GM21529 (cell line): ENCODE data around the gene HOOK2.

Source experiments
- ATAC-seq: cut with Tn5 transposase; IDR thresholded peaks from one replicate; pipeline ENCODE4 v1.9.1; 2021; ENCODE audit not compliant: unreplicated experiment

The HOOK2 gene

GRCh38 chr19:12793290-12794195, 18.2 kb upstream of the HOOK2 start:
- peak; percentile 21 for ATAC-seq

GRCh38 chr19:12792853-12793289, 17.5 kb upstream of the HOOK2 start:
- ATAC-seq = no peak

DNA sequence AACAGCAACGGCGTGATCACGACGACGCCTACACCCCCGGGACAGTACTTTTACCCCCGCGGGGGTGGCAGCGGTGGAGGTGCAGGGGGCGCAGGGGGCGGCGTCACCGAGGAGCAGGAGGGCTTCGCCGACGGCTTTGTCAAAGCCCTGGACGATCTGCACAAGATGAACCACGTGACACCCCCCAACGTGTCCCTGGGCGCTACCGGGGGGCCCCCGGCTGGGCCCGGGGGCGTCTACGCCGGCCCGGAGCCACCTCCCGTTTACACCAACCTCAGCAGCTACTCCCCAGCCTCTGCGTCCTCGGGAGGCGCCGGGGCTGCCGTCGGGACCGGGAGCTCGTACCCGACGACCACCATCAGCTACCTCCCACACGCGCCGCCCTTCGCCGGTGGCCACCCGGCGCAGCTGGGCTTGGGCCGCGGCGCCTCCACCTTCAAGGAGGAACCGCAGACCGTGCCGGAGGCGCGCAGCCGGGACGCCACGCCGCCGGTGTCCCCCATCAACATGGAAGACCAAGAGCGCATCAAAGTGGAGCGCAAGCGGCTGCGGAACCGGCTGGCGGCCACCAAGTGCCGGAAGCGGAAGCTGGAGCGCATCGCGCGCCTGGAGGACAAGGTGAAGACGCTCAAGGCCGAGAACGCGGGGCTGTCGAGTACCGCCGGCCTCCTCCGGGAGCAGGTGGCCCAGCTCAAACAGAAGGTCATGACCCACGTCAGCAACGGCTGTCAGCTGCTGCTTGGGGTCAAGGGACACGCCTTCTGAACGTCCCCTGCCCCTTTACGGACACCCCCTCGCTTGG, 16.9 kb upstream of the HOOK2 start:
- ATAC-seq = no peak

GRCh38 chr19:12791345-12792050, 16.1 kb upstream of the HOOK2 start, which contains the start of gene JUNB:
JUNB (plus strand) TSS chr19:12791486; CDS start chr19:12791772, 286 bp downstream.
- ATAC-seq = peak; percentile 30

DNA sequence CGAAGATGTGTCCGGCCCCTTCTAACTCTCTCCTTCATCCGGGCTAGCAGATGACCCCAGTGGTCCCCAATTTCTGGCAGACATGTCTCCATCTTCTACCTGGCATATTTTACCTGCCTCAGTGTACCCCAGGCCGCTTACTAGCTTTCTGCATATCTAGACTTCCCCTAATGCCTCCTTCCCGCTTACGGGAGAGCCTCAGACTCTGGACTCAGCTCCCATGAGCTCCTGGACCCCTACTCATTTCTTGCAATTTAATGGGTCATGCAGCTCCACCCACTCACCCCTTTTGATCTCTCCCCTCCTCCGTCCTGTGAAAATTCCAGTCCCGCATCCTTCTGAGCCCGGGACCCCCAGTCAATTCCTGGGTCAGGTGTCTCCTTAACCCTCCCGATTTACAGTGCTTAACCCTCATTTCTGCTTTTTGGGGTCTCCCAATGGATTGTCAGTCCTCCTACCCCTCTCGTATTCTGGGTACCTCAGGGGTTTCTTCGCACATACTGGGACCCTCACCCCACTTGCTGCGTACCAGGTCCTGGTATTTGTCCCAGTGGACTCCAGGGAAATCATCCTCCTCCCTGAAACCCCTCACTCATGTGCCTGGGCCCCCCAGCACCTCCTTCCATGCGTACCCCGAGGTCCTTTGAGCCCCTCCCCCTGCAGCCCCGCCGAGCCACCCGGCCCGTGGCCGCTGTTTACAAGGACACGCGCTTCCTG, 15.4 kb upstream of the HOOK2 start:
- no peak for ATAC-seq

DNA sequence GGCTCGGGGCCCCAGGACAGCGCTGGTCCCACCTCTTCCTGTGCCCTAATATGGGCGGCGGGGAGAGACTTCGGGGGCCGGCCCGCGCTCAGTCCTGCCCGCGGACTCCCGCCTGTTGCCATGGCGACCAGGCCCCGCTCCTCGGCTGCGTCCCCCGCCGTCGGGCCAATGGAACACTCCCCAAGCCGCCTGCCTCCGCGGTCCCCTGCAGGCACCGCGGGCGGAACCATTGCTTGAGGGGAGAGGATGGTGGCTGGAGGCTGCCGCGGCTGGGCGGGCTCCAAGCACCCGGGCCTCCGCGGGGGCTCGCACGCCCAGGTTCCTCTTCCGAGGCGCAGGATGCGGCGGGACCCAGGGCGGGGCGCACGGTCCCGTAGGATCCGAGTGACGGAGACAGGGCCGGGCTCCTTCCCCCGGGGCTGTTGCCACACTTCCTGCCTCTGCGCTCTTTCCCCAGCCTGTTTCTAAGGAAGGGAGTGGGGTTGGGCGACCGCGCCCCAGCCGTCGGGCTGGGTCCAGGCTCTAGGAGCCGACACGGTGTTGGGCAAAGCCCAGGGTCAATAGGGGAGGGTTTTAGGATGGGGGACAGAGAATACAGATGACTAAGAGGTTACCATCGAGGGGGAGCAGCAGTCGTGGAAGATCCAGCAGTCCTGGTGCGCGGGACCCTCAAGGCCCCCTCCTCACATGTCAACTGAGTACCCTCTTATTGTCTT, 14.7 kb upstream of the HOOK2 start:
- peak; percentile 39 for ATAC-seq

DNA sequence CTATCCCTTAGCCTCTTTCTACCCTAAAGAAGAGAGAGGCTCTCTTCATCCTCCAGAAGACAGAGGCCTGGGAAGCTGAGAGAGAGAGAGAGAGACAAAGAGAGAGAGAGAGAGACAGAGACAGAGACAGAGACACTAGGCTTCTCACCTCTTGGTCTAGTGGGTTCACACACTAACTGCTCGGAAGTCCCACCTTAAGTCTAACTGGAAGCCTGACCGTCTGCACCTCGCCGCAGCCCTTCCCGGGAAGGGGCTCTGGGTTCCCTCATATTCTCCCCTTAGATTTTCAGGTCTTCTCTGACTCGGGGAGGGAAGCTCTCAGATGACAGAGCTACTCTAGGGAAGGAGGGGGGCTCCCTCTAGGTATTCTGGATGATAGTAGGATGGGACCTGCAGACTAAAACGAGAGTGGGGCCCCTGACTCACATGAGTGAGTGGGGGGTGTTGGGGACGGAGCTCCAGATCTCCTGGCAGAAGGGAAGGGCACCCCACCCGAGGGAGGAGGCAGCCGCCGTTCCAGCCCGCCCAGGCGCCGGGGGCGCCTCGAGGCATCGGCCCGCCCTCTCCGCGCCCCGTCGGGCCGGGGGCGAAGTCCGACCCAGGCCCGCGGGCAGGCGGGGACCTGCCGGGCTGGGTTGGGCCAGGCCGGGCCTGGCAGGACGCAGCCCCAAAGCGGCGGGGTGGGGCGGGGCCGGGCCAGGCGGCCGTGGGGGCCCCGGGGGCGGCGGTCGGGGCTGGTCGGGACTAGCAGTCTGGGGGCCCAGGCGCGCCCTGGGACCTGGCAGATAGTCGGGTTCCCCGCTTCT, 13.9 kb upstream of the HOOK2 start:
- no peak for ATAC-seq

DNA sequence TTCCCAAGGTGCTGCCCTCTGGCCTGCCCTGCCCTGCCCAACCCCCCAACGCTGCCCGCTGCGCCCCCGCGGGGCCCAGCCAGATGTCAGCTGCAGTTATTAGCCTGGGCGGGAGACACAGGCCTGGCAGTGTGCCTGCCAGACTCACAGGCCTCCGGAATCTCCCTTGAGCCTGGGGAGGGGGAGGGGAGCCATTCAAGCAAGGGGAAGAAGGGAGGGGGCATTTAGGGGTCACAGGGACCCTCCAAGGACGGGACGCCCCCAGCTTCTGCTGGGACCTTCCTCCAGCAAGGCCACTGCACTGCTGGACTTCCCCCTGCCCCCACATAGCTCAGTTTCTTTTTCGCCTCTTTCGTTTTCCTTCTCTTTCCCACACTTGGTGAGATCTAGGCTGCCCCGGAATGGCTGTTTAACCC, 13.3 kb upstream of the HOOK2 start:
- no peak for ATAC-seq

GRCh38 chr19:12788042-12788681, 12.8 kb upstream of the HOOK2 start:
- no peak for ATAC-seq

- ATAC-seq = no peak
These were observed 12.1 kb upstream of the HOOK2 start for GRCh38 chr19:12787458-12787857.

GRCh38 chr19:12786952-12787351, 11.6 kb upstream of the HOOK2 start:
- ATAC-seq = no peak

DNA sequence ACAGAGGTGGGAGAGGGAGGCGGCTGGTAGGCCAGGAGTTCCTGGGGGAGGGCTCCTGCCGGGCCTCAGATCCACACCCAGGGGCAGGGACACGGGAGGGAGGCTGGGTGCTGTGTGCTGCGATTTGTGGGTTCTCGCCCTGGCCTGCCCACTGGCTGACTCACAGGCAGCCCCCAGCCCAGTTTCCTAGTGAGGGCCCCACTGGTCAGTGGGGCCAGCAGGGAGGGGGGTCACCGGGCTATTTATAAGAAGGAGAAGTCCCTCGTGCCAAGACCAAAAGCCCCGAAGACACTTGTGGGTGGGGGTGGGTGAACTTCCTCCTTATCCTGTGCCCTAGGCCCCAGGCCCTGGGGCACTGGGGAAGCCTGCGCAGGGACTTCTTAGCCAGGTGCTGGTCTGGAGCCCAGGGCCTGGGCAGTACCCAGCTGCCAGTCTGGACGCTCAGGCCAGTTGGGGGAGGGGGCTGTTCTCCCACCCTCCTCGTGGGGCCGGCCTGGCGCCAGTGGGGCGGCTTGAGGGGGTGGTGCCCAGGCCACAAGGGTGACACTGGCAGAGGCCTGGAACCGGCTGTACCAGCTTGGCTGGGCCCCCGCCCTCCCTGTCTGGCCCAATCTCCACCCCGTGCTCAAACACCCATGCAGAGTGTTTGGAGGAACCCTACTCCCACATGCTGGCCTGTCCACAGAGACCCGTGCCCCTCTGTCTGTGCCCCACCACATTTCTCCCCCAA, 11.0 kb upstream of the HOOK2 start:
- no peak for ATAC-seq

DNA sequence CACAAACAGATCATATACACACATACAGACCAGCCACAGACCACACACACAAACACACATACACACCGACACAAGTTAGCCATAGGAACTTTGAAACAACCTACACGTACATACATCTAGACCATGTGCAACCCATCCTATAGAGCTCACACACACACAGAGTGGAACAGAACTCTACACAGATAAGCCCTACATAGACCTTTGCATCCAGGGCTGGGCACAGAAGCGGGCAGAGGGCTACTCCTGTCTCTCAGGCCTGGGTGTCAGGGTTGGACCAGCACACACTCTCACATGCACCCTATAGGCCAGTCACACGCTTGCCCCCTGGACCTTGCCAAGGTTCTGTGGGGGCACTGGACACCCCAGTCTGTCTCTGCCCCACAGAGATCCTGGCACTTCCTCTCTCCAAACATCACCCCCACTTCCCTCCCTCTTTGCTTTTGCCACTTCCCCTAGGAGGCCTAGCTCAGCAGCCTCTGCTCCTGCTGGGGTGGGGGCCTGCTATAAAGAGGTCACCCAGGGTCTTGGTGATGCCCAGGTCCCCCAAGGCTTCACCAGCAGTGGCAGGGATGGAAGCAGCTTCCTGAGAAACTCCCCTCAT, 10.2 kb upstream of the HOOK2 start:
- no peak for ATAC-seq

DNA sequence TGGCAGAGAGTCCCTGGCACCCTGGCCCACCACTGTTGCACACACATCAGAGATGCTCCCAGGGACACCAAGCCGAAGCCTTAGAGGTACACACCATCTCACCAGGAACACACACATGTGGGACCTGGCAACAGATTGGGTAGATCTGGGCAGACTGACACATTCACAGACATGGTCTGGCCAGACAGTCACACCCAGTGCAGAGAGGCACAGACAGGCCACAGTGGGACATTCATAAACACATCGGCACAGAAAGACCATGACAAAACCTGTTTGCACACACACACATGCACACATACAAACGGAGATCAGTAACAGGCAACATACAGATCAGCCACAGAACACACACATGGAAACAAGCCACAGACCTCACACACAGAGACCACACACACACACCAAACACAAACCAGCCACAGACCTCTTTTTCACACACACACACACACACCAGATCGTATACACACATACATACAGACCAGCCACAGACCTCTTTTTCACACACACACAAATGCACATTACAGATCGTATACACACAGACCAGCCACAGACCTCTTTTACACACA, 9.6 kb upstream of the HOOK2 start:
- ATAC-seq = no peak

DNA sequence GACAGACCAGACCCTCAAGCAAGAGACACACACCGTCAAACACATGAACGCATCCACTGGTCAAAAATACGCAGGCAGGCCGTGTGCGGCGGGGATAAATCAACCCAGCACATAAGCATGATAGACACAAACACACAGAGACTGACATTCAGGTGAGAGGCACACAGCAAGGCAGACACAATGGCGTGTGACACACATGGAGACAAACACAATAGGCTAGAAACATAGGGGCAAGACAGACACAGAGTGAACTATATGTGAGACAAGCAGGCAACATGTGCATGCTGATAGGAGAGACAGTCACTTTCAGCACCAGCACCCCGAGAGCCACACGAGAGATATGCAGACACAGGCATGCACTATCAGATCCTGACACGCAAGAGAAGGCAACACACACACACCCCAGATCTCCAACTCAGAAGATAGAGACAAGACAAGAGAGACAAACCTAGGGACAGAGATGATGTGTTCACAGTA, 9.1 kb upstream of the HOOK2 start:
- ATAC-seq = no peak

DNA sequence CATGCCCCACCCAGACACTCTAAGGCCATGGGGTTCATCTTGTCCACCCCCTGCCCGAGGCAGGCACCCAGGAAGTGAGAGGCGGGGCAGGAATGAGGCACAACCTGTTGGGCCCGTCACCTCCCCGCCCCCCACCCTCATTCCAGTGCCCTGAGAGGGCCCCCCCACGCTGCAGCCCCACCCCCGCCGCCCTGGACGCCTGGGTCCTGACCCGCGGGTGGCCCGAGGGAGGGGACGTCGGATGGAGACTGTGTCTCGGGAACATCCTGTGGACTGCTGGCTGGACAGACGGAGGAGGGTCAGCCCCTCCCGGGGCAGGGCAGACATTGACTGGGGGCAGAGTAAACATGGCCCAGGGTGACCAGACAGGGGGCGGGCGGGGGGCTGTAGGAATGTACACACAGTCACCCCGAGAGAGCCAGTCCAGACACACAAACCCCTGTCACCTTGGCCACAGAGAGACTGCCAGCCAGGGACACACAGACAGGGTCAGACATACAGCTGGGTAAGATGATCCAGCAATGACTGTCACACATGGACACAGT, 8.6 kb upstream of the HOOK2 start:
- ATAC-seq = no peak

- no peak for ATAC-seq
These were observed 8.0 kb upstream of the HOOK2 start for GRCh38 chr19:12783291-12783848.
